GM12874 (cell line): ENCODE results near the gene FAR2.

Experiments
- TF ChIP-seq, protein P1 (sequence below): IDR thresholded peaks from 2 replicates; pipeline ENCODE4 v1.5.1; 2011; ENCODE audit warnings: low read depth, mild to moderate bottlenecking, control low read depth, low read length, moderate library complexity; ENCODE audit not compliant: insufficient read depth

Gene FAR2

DNA sequence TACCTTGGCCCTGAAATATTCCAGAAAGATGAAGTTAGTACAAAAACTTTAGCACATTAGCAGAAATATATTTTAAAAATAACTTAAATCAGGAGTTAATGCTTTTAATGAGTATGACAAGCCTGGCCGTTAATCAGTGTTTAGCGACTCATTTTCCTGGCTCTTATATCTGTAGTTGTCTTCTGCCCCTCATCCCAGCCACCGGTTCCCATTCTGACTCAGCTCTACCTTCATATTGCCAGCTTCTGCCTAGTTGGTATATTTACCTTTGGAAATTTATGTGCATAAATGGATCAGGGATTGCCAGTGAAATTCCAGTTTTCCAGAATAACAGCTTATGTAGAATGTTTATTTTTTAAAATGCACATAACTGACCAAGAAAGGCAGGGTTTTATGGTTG lies 152.0 kb downstream of the FAR2 start:
- TF ChIP-seq, protein P1, sequence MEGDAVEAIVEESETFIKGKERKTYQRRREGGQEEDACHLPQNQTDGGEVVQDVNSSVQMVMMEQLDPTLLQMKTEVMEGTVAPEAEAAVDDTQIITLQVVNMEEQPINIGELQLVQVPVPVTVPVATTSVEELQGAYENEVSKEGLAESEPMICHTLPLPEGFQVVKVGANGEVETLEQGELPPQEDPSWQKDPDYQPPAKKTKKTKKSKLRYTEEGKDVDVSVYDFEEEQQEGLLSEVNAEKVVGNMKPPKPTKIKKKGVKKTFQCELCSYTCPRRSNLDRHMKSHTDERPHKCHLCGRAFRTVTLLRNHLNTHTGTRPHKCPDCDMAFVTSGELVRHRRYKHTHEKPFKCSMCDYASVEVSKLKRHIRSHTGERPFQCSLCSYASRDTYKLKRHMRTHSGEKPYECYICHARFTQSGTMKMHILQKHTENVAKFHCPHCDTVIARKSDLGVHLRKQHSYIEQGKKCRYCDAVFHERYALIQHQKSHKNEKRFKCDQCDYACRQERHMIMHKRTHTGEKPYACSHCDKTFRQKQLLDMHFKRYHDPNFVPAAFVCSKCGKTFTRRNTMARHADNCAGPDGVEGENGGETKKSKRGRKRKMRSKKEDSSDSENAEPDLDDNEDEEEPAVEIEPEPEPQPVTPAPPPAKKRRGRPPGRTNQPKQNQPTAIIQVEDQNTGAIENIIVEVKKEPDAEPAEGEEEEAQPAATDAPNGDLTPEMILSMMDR = no peak

GRCh38 chr12:29304388-29304787 lies 155.3 kb downstream of the FAR2 start:
- TF ChIP-seq, protein P1 = no peak

DNA sequence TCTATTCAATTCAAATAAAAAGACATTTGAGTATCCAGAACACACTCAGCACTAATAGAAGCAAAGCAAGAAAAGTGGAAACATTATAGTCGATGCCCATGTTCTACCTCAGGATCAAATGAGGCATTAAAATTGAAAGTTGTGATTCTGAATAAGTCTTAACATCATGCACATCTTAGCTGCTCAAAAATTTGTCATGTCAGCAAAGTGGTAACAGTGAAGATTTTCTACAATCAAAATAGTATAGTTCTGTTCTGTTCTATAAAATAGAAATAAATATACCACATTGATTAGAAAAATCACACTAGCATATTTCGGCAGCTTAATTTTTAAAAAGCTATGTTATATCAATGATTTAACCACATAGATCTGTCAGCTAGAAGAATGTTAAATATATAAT lies 157.2 kb downstream of the FAR2 start:
- TF ChIP-seq, protein P1 = no peak

DNA sequence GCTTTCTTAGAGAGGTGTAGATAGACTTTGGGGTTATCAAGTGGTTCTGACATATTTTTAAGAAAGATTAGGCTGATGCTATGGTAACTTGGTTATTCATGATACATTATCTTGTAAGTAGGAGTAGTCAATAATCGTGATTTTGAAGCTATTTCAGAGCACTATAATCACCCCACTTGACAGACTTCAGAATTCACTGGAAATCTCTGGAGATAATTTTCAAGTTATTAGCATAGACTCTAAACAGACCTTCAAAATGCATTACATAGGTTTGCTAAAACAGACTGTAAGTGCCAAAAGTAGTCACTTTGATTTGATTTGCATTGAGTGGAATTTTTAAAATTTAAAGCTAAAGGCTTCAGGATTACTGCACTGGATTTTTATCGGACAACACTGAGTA lies 157.6 kb downstream of the FAR2 start:
- TF ChIP-seq, protein P1 = no peak

GRCh38 chr12:29309320-29309902 lies 160.3 kb downstream of the FAR2 start:
- TF ChIP-seq, protein P1 = no peak

DNA sequence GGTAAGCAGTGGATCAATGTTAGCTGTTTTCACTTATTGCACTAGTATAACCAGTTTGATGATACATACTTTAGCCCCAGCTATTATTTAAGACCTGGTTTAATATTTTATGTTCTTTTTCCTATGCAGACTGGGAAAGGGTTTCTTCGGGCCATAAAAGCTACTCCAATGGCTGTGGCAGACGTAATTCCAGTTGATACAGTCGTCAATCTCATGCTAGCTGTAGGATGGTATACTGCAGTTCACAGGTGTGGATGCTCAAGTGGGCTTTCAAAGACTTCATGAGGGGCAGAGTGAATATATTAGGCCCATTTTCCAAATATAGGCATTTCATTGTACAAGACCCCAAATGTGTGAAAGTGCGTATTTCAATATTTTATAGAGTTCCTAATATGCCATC lies 161.8 kb downstream of the FAR2 start:
- TF ChIP-seq, protein P1 = no peak

DNA sequence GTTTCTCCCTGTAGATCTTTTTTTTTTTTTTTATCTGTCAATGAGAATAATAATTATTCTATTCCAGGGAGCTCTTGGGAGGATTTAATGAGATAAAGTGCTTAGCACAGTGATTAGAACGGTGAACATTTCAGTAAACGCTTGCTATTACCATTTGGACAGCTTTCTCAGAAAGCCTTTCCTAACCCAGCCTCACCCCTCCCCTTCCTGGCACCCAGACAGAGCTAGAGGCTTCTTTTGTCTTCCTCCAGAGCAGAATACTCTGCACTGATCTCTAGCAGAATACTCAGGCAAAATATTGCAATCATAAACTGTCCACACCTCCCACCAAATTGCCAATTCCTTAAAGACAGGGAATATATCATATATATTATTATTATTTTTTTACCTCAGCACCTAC lies 165.3 kb downstream of the FAR2 start:
- TF ChIP-seq, protein P1 = no peak

DNA sequence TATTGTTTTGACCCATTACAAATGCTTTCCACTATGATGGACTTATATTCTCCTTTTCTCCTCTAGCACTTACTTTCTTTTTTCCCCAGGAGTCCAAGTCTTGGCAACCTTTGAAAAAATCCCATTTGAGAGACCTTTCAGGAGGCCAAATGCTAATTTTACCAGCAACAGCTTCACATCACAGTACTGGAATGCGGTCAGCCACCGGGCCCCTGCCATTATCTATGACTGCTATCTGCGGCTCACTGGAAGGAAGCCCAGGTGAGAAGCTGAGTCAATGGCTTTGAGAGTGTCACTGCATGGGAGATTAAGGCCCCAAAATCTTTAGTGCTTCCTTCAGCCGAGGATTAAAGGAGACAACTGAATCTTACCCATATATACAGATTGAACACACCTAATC lies 167.7 kb downstream of the FAR2 start:
- TF ChIP-seq, protein P1 = no peak
